Suppressor macrophage (primary cell): ENCODE data around the gene SF3B2.
"Not testable (repeated sequence)": the region's sequence is repeated elsewhere in the genome, so short reads cannot be mapped to it uniquely, and the experiment has no call there.

ENCODE experiments used
- DNase-seq, 4 experiments: peaks; one replicate each; pipeline ENCODE4 v3.0.0-alpha.2; 2020 to 2022

The SF3B2 gene

GRCh38 chr11:66109294-66109693 lies 57.1 kb downstream of the SF3B2 start:
- peak in 1 of 4 experiments; percentile 8 for DNase-seq

- DNase-seq = peak in 2 of 4 experiments; percentile 23 to 38
Observed at GRCh38 chr11:66111158-66111557, 59.0 kb downstream of the SF3B2 start.

GRCh38 chr11:66112041-66112491 lies 59.9 kb downstream of the SF3B2 start:
- DNase-seq = peak; percentile 14 to 31 (median 28)

- DNase-seq = peak; percentile 53 to 76 (median 68)
Observed at GRCh38 chr11:66112601-66113499, 60.7 kb downstream of the SF3B2 start.

GRCh38 chr11:66114957-66115356 lies 62.8 kb downstream of the SF3B2 start:
- not testable (repeated sequence) for DNase-seq

- no peak for DNase-seq
Observed at GRCh38 chr11:66115638-66116301, 63.6 kb downstream of the SF3B2 start.

- DNase-seq = no peak
Observed at GRCh38 chr11:66116576-66117361, 64.6 kb downstream of the SF3B2 start.

GRCh38 chr11:66118847-66119246 lies 66.7 kb downstream of the SF3B2 start:
- no peak for DNase-seq
